HG03520 (cell line): ENCODE data around the gene ZNF677.
"Not testable (repeated sequence)": the region's sequence is repeated elsewhere in the genome, so short reads cannot be mapped to it uniquely, and the experiment has no call there.

Experiments used
- ATAC-seq: cut with Tn5 transposase; IDR thresholded peaks from one replicate; pipeline ENCODE4 v1.9.1; 2021; ENCODE audit warnings: mild to moderate bottlenecking, moderate library complexity; ENCODE audit not compliant: unreplicated experiment

The ZNF677 gene

GRCh38 chr19:53254411-53255341 is at the start of gene ZNF677:
TSS of gene ZNF677 (minus strand) at chr19:53254873. CDS start at chr19:53251550, 3,323 bp downstream.
- no peak for ATAC-seq

GRCh38 chr19:53301341-53301740 is 46.7 kb upstream of the ZNF677 start:
- ATAC-seq: not testable (repeated sequence)

- ATAC-seq: no peak
These were observed 40.2 kb upstream of the ZNF677 start for GRCh38 chr19:53294786-53295441.

- no peak for ATAC-seq
These were observed 36.3 kb upstream of the ZNF677 start for GRCh38 chr19:53290758-53291549.

- ATAC-seq: no peak
These were observed 30.4 kb upstream of the ZNF677 start for GRCh38 chr19:53285087-53285486.

- not testable (repeated sequence) for ATAC-seq
These were observed 27.3 kb upstream of the ZNF677 start for GRCh38 chr19:53281947-53282346.

- no peak for ATAC-seq
These were observed 20.8 kb upstream of the ZNF677 start for GRCh38 chr19:53275480-53275879.

- no peak for ATAC-seq
These were observed 17.4 kb upstream of the ZNF677 start for GRCh38 chr19:53272044-53272443.

GRCh38 chr19:53269861-53270260 is 15.2 kb upstream of the ZNF677 start:
- ATAC-seq: not testable (repeated sequence)

- not testable (repeated sequence) for ATAC-seq
These were observed 12.9 kb upstream of the ZNF677 start, which contains the start of gene VN1R4 for GRCh38 chr19:53267623-53268022. TSS of gene VN1R4 (minus strand) at chr19:53267723. CDS start at chr19:53267665, 58 bp downstream.

- not testable (repeated sequence) for ATAC-seq
These were observed 3.2 kb upstream of the ZNF677 start, which contains the start of gene VN1R2 for GRCh38 chr19:53257715-53258342. TSS of gene VN1R2 (plus strand) at chr19:53258292. CDS start at chr19:53258376, 84 bp downstream.

GRCh38 chr19:53246498-53246897 is 8.2 kb downstream of the ZNF677 start:
- ATAC-seq: no peak

- no peak for ATAC-seq
These were observed 17.4 kb downstream of the ZNF677 start for GRCh38 chr19:53237114-53237777.

GRCh38 chr19:53224606-53225005 is 30.1 kb downstream of the ZNF677 start:
- ATAC-seq: no peak

GRCh38 chr19:53222716-53223115 is 32.0 kb downstream of the ZNF677 start:
- ATAC-seq: not testable (repeated sequence)

- ATAC-seq: no peak
These were observed 41.9 kb downstream of the ZNF677 start for GRCh38 chr19:53212703-53213320.

GRCh38 chr19:53211554-53211953 is 43.1 kb downstream of the ZNF677 start:
- ATAC-seq: not testable (repeated sequence)

GRCh38 chr19:53196777-53197396 is 57.8 kb downstream of the ZNF677 start:
- no peak for ATAC-seq
